ENCODE results near the gene EMP1. TPM values are rescaled to one million over a fixed set of nuclear protein-coding genes. Genes with fewer than 3 reads are reported as not detected.

Gene EMP1
- total RNA-seq, 3 donors from 2014 or later = 245 to 680 (median 667) TPM

GRCh38 chr12:13204428-13204827, 7.9 kb downstream of the EMP1 start:
- H3K4me1 ChIP-seq (ENCODE audit: low read depth) = peaks cover 5% of the 10 kb centered on the region
- DNase-seq (no peak), ATAC-seq (no peak)
- intact Hi-C loops (cut with DNase I, micrococcal nuclease) = loop anchor here in 1 of 2 donors (10.0 kb wide), 1 partner anchor 110 kb away; no protein-coding TSS in a partner anchor
- H3K4me3 ChIP-seq = no peak overlapping the region
- no peaks in the 10 kb centered on the region for H3K36me3 ChIP-seq (ENCODE audit: low read depth)
- TF ChIP-seq CTCF (IDR thresholded peaks at IDR 0.05) = no peak
- no peaks in the 10 kb centered on the region for H3K9me3 ChIP-seq

- intact Hi-C loops (cut with DNase I, micrococcal nuclease) = loop anchor here in 1 of 2 donors (10.0 kb wide), 1 partner anchor 111 kb away; no protein-coding TSS in a partner anchor
- no peak overlapping the region for H3K4me3 ChIP-seq
- H3K4me1 ChIP-seq (ENCODE audit: low read depth) = peaks cover 5% of the 10 kb centered on the region
- no peak for TF ChIP-seq CTCF (IDR thresholded peaks at IDR 0.05)
- ATAC-seq = peak; percentile 5
- DNase-seq = no peak
- no peaks in the 10 kb centered on the region for H3K9me3 ChIP-seq
- H3K36me3 ChIP-seq (ENCODE audit: low read depth) = no peaks in the 10 kb centered on the region
Observed at GRCh38 chr12:13205809-13206559, 9.5 kb downstream of the EMP1 start.

- ATAC-seq = no peak
- no peak for TF ChIP-seq CTCF (IDR thresholded peaks at IDR 0.05)
- Histone ChIP-seq H3K4me1 (ENCODE audit: low read depth) (peaks cover 5% of the 10 kb centered on the region), H3K4me3 (no peak overlapping the region), H3K36me3 (ENCODE audit: low read depth) (no peaks in the 10 kb centered on the region), H3K9me3 (no peaks in the 10 kb centered on the region)
- intact Hi-C loops (cut with DNase I, micrococcal nuclease) = loop anchor here in 1 of 2 donors (10.0 kb wide), 1 partner anchor 112 kb away; no protein-coding TSS in a partner anchor
- DNase-seq = no peak
Observed at GRCh38 chr12:13206560-13206897, 10.0 kb downstream of the EMP1 start.

GRCh38 chr12:13208533-13209435, 12.3 kb downstream of the EMP1 start:
- intact Hi-C loops (cut with DNase I, micrococcal nuclease) = loop anchor here in 1 of 2 donors (10.0 kb wide), 1 partner anchor 114 kb away; no protein-coding TSS in a partner anchor
- H3K4me3 ChIP-seq = no peak overlapping the region
- peak in 1 of 3 donors; percentile 40 for DNase-seq
- ATAC-seq = peak; percentile 59
- H3K36me3 ChIP-seq (ENCODE audit: low read depth) = no peaks in the 10 kb centered on the region
- peaks cover 8% of the 10 kb centered on the region for H3K4me1 ChIP-seq (ENCODE audit: low read depth)
- no peak for TF ChIP-seq CTCF (IDR thresholded peaks at IDR 0.05)
- no peaks in the 10 kb centered on the region for H3K9me3 ChIP-seq

DNA sequence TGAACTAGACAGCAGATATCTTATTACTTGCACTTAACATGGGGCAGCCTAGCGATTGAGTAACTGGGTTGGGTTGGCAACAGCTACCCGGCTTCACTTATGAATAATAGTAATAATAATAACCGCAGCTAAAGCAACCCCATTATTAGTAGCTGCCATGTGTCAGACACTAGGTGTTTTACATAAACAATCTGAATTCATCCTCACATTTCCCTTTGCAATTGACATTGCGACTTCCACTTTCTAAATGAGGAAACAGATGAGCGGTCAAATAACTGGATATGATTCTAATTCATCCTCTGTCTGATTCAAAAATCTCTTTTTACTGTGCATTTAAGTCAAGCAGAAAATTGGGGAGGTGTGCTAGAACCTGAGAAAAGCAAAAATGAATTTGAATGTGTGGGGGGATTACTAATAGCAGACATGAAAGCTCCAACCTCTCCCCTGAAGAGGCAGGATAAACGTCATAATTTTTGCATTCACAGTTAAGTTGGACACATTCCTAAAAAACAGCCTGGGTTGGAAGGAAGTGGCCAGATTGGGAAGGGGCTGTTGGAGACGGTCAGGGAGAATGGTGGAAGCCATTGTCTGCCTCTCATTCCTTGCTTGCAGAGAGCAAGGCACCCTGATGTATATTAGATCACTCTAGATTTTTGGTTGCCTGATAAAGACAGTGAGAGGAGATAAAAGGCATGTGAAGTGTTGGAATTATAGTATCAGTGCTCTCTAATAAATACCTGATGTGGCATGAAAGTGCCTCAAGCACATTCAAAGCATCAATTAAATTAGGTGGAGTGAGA, 13.1 kb downstream of the EMP1 start:
- Histone ChIP-seq H3K4me1 (ENCODE audit: low read depth) (peaks cover 8% of the 10 kb centered on the region), H3K36me3 (ENCODE audit: low read depth) (no peaks in the 10 kb centered on the region), H3K9me3 (no peaks in the 10 kb centered on the region), H3K4me3 (no peak overlapping the region)
- intact Hi-C loops (cut with DNase I, micrococcal nuclease) = loop anchor here in 1 of 2 donors (10.0 kb wide), 1 partner anchor 115 kb away; no protein-coding TSS in a partner anchor
- ATAC-seq (no peak), DNase-seq (no peak)
- no peak for TF ChIP-seq CTCF (IDR thresholded peaks at IDR 0.05)

All from mucosa of descending colon (tissue), 3 donors.